ENCODE data around the gene TRAM2. TPM values are rescaled to one million over a fixed set of nuclear protein-coding genes. Genes with fewer than 3 reads are reported as not detected.

TRAM2 gene
- total and polyA plus RNA-seq, 2 of the 13 experiments (the other 11 are each of a cell fraction or from before 2014, with no cell fraction given), result 49.1 to 72.5 TPM

- TF ChIP-seq E2F5 (CRISPR knock-in tag; conservative IDR thresholded peaks at IDR 0.05) (no peak), CEBPB (IDR thresholded peaks at IDR 0.05; ENCODE audit: borderline replicate concordance, low read depth, low read length) (0 out of 2 replicates have a peak, but pooled peaks have one; percentile 9), FOXC1 (CRISPR knock-in tag; IDR thresholded peaks at IDR 0.05; ENCODE audit: borderline replicate concordance) (peak; percentile 5; the same call in 1 of the 2 replicates), MIXL1 (CRISPR knock-in tag; IDR thresholded peaks at IDR 0.05) (peak; percentile 24; the same call in 1 of the 2 replicates), HIVEP1 (CRISPR knock-in tag; IDR thresholded peaks at IDR 0.05) (no peak), ZNF790 (CRISPR knock-in tag; IDR thresholded peaks at IDR 0.05; ENCODE audit: borderline replicate concordance) (peak; percentile 57; the same call in 1 of the 2 replicates), NFYB (CRISPR knock-in tag; IDR thresholded peaks at IDR 0.05) (0 out of 2 replicates have a peak, but pooled peaks have one; percentile 15), SOX13 (IDR thresholded peaks at IDR 0.05) (peak; percentile 44), SOX13 (CRISPR knock-in tag; conservative IDR thresholded peaks at IDR 0.05 in 1 of 2, IDR thresholded peaks at IDR 0.05 in 1 of 2) (peak in 1 of 2 experiments; percentile 69; a peak in 1 of 4 replicates), ZSCAN5A (CRISPR knock-in tag; IDR thresholded peaks at IDR 0.05; ENCODE audit: borderline replicate concordance) (peak; percentile 20; the same call in 1 of the 2 replicates), XRCC5 (optimal IDR thresholded peaks at IDR 0.05; ENCODE audit: low read length) (peak; percentile 39), RCOR2 (CRISPR knock-in tag; IDR thresholded peaks at IDR 0.05) (peak; percentile 75), ZNF460 (CRISPR knock-in tag; IDR thresholded peaks at IDR 0.05; ENCODE audit: borderline replicate concordance) (no peak), HNF1A (IDR thresholded peaks at IDR 0.05; ENCODE audit: low read depth) (no peak), HNF1A (CRISPR knock-in tag; IDR thresholded peaks at IDR 0.05; ENCODE audit: borderline replicate concordance) (0 out of 2 replicates have a peak, but pooled peaks have one; percentile 47), PRDM10 (CRISPR knock-in tag; IDR thresholded peaks at IDR 0.05; ENCODE audit: low read depth) (peak; percentile 48; the same call in 1 of the 2 replicates), BHLHE40 (IDR thresholded peaks at IDR 0.05; ENCODE audit: low read length) (peak; percentile 69), TBX2 (CRISPR knock-in tag; IDR thresholded peaks at IDR 0.05; ENCODE audit: borderline replicate concordance) (peak; percentile 98), RARA (CRISPR knock-in tag; IDR thresholded peaks at IDR 0.05) (peak; percentile 69)
These were observed 29.1 kb downstream of the TRAM2 start (continued) for GRCh38 chr6:52547647-52548352.

All from HepG2 (cell line).